ENCODE measurements around the gene CYP4Z1.
"Not testable (repeated sequence)": the region's sequence is repeated elsewhere in the genome, so short reads cannot be mapped to it uniquely, and the experiment has no call there.

CYP4Z1 gene, protein sequence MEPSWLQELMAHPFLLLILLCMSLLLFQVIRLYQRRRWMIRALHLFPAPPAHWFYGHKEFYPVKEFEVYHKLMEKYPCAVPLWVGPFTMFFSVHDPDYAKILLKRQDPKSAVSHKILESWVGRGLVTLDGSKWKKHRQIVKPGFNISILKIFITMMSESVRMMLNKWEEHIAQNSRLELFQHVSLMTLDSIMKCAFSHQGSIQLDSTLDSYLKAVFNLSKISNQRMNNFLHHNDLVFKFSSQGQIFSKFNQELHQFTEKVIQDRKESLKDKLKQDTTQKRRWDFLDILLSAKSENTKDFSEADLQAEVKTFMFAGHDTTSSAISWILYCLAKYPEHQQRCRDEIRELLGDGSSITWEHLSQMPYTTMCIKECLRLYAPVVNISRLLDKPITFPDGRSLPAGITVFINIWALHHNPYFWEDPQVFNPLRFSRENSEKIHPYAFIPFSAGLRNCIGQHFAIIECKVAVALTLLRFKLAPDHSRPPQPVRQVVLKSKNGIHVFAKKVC

DNA sequence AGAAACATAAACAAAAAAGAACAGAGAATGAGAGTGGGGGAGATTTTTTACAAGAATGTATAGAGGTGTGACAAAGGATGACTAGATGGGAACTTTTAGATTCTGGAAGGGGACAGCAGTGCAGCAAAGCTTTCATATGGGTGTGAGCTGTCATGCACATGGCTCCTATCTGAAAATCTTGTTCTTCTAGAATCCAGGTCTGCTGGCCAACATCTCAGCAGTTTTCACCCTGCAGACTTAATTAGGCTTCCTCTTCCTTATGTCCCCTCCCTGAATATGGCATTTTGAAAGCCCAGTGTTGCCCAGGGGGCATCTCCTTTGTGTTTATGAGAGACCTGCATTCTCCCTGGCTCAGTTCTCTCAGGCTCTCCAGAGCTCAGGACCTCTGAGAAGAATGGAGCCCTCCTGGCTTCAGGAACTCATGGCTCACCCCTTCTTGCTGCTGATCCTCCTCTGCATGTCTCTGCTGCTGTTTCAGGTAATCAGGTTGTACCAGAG, at the start of gene CYP4Z1:
TSS of gene CYP4Z1 (plus strand) at position 135 of the 498 bp plus-strand sequence. CDS start at position 395, 260 bp downstream.
- Mint-ChIP-seq H3K4me1 (no peaks in the 10 kb centered on the region), H3K27ac (no peak within 1 kb of the TSS), H3K36me3 (no peaks in the 10 kb centered on the region), H3K9me3 (no peaks in the 10 kb centered on the region), H3K4me3 (no peak within 1 kb of the TSS)
- DNase-seq (ENCODE audit: low spot score in 2 of 2), result no peak
- no peak for ATAC-seq

DNA sequence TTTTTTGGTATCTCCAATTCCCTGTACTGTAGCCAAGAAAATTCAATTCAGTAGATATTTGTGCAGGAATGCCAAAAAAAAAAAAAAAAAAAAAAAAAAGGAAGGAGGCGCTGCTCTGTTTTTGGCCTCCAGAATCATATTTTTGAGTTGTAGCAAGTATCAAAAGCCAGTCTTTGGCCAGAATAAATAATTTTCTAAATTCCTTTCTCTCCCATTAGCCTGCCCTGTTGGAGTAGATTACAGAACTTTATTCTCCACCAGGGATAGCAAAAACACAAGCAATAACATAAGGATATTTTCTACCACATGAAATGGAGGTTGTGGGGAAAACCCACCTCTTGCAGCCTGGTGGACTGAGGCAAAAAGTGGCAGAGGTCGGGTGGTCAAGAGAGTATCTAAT, 46.0 kb upstream of the CYP4Z1 start:
- Mint-ChIP-seq H3K27ac (no peak overlapping the region), H3K4me1 (no peaks in the 10 kb centered on the region), H3K36me3 (no peaks in the 10 kb centered on the region), H3K4me3 (no peak overlapping the region), H3K9me3 (no peaks in the 10 kb centered on the region)
- no peak for DNase-seq (ENCODE audit: low spot score in 2 of 2)
- ATAC-seq, result no peak

DNA sequence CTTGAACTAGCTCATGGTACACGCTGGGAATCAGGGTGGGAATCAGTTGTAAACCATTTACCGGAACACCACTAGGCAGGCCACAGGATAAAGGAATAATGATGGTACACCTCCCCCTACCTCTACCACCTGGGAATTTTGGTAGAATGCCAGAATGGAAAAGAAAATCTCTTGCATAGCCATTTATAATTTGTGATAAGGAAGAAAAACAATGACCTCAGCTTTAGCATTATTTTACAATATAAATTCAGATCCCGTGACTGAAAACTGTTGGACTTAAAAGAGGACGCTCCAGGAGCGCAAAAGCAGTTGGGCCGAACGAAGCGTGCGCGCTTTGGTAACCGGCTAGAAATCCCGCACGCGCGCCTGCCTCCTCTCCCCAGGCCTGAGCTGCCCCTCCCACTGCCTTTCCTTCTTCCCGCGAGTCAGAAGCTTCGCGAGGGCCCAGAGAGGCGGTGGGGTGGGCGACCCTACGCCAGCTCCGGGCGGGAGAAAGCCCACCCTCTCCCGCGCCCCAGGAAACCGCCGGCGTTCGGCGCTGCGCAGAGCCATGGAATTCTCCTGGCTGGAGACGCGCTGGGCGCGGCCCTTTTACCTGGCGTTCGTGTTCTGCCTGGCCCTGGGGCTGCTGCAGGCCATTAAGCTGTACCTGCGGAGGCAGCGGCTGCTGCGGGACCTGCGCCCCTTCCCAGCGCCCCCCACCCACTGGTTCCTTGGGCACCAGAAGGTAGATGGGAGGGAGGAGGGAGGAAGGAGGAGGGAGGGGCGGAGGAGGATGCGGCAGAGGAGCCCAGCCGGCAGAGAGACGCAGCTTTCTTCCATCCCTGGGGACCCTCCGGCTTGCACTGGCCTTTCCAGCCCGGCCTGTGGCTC, 43.5 kb upstream of the CYP4Z1 start, which contains the start of gene CYP4X1:
TSS of gene CYP4X1 (plus strand) at position 402 of the 873 bp plus-strand sequence. CDS start at position 551, 149 bp downstream.
- DNase-seq (ENCODE audit: low spot score in 2 of 2), result no peak
- ATAC-seq, result no peak
- Mint-ChIP-seq H3K27ac (no peak within 1 kb of the TSS), H3K36me3 (no peaks in the 10 kb centered on the region), H3K4me3 (no peak within 1 kb of the TSS), H3K9me3 (no peaks in the 10 kb centered on the region), H3K4me1 (no peaks in the 10 kb centered on the region)

DNA sequence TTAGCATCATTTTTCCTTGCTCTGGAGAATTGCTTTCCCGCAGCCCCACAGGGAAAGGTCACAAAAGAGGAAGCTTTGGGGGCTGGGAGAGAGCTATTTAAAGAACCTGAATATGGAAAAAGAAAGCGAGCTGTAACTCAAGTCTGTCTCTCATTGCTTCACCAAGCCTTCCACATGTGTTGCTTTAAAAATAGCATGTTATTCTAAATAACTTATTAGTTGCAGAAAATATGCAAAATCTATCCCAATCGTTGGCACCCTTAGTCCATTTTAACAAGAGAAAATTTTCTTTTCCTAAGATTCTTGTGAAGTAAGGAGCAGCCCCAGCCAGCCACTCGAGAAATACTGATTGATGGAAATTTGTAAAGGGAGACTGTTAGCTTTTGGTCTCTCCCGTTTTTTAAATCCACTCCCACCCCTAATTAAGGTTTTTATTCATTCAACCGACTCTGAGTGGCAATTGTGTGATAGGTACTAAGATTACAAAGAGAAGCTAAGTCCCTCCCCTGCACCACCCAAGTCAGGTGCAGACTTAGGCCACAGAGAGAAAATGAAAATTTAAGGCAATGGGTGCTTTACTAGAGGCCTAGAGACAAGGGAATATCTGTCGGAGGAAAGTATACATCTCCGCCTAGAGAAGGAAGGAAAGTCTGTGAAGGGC, 42.8 kb upstream of the CYP4Z1 start:
- ATAC-seq (no peak), DNase-seq (ENCODE audit: low spot score in 2 of 2) (no peak)
- Mint-ChIP-seq H3K27ac (no peak overlapping the region), H3K4me1 (no peaks in the 10 kb centered on the region), H3K9me3 (no peaks in the 10 kb centered on the region), H3K36me3 (no peaks in the 10 kb centered on the region), H3K4me3 (no peak overlapping the region)

DNA sequence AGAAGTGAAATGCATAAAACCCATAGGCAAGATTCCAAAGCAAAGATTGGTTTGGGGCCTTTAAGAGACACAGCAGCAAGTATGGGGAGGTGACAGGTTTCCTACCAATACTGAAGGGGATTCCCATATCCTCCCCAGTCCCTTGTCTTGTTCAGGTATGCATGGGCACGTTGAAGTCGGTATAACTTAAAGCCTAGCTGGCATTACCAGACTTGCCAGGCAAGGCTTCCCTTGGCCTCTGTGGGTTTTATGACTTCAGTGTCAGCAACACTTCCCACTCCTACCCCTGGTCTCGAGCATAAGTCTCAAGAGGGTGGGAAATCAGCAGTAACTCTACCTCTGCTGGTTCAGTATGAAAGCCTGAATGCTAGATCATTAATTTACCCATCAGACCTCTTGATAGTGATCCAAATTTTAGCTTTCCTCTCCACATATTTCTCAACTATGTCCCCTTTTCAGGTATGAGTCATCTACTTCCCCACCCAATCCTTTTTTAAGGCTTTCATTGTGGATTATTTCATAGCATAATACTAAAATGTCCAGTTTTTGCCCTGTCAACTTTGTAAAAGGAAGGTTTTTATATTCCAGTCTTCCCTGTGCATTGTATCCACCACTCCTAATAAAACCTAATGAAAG, 36.7 kb upstream of the CYP4Z1 start:
- no peaks in the 10 kb centered on the region for H3K4me1 Mint-ChIP-seq
- no peak overlapping the region for H3K27ac Mint-ChIP-seq
- H3K9me3 Mint-ChIP-seq, result no peaks in the 10 kb centered on the region
- DNase-seq (ENCODE audit: low spot score in 2 of 2) (no peak), ATAC-seq (no peak)
- H3K4me3 Mint-ChIP-seq, result no peak overlapping the region
- H3K36me3 Mint-ChIP-seq, result no peaks in the 10 kb centered on the region

DNA sequence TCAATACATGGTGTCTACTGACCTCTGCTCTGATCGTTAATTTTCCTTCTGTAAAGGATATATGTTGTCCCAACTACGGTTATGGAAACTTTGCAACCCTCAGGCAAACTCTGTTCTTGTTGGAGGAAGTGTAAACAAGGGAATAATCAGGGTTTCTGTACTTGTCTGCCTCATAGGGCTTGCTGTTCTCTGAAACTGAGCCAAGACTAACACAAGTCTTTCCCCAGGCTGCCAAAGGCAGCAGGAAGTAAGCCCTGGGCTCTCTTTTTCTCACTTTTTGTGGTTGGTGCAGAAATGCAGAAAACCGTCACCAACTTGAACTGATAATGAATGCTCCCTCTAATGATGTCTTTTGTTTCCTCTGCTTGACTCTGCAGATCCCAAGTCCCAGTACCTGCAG, 36.0 kb upstream of the CYP4Z1 start:
- Mint-ChIP-seq H3K4me1 (no peaks in the 10 kb centered on the region), H3K4me3 (no peak overlapping the region), H3K9me3 (no peaks in the 10 kb centered on the region), H3K36me3 (no peaks in the 10 kb centered on the region), H3K27ac (no peak overlapping the region)
- DNase-seq (ENCODE audit: low spot score in 2 of 2), result no peak
- ATAC-seq, result no peak

DNA sequence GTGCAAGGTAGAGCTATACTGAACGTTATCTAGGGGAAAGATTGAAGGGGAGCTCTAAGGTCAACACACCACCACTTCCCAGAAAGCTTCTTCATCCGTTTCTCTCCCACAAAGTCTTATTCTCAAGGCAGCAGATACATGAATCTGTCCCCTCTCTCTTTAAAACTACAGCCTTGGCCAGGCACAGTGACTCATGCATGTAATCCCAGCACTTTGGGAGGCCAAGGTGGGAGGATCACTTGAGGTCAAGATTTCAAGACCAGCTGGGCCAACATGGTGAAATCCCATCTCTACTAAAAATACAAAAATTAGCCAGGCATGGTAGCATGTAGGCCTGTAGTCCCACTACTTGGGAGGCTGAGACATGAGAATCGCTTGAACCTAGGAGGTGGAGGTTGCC, 35.4 kb upstream of the CYP4Z1 start:
- Mint-ChIP-seq H3K27ac (no peak overlapping the region), H3K4me3 (no peak overlapping the region), H3K36me3 (no peaks in the 10 kb centered on the region), H3K9me3 (no peaks in the 10 kb centered on the region), H3K4me1 (no peaks in the 10 kb centered on the region)
- ATAC-seq (no peak), DNase-seq (ENCODE audit: low spot score in 2 of 2) (no peak)

DNA sequence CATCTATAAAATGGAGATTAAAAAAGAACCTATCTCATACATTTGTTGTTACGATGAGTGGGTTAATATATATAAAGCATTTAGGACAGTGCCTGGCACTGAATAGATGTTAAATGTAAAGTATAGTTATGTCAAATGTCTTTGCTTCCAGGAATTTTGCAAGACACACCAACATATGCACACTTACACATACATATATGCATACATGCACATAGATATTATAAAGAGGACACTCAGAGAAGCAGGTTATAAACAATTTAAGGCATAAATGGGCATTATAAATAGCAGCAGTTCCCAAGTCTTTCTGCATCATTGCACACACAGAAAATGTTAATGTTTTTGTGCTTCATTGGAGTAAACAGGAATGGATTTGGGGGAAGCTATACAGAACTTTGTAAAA, 30.3 kb upstream of the CYP4Z1 start:
- H3K36me3 Mint-ChIP-seq, result no peaks in the 10 kb centered on the region
- ATAC-seq, result no peak
- H3K27ac Mint-ChIP-seq, result no peak overlapping the region
- H3K4me1 Mint-ChIP-seq, result no peaks in the 10 kb centered on the region
- H3K9me3 Mint-ChIP-seq, result no peaks in the 10 kb centered on the region
- DNase-seq (ENCODE audit: low spot score in 2 of 2), result no peak
- H3K4me3 Mint-ChIP-seq, result no peak overlapping the region

DNA sequence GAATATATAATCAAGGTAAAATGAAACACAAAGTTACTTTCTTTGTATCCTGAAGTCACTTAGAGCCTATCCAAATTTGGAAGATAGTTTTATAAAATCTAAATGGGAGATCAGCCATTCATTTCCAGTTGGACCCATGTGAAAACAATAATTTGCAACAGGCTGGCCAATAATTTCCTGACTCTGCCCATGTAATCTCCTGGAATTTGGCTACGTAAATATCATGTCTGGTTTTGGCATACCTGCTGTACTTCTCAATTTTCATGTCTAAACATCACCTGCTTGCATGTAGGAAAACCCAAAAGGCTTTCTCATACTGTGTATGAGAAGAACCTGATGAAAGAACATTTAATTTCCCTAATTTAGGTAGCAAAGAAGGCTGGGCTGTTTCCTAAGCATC, 7.7 kb upstream of the CYP4Z1 start:
- no peak for DNase-seq (ENCODE audit: low spot score in 2 of 2)
- Mint-ChIP-seq H3K9me3 (peaks cover 7% of the 10 kb centered on the region), H3K36me3 (no peaks in the 10 kb centered on the region), H3K4me3 (no peak overlapping the region), H3K27ac (no peak overlapping the region), H3K4me1 (no peaks in the 10 kb centered on the region)
- ATAC-seq, result no peak

DNA sequence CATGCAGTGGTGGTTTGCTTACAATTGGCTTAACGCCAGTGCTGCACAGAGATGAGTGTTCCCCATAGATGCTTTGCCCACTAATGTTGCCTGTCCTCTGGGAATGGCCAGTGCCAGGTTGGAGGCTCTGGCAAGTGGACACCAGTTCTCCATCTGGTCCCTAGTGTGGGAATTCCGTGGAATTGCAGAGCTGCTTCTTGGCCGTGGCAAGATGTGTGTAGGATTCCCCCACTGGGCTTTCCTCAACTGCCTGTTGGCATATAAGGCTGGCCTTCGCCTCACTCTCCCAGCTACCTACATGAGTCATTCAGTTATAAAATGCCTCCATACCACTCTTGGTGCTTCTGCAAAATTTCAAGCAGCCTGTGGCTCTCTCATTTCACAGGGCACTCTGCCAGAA, 2.0 kb downstream of the CYP4Z1 start:
- H3K36me3 Mint-ChIP-seq; H3K27ac Mint-ChIP-seq; H3K4me1 Mint-ChIP-seq; H3K9me3 Mint-ChIP-seq; H3K4me3 Mint-ChIP-seq; DNase-seq (ENCODE audit: low spot score in 2 of 2): not testable (repeated sequence)
- ATAC-seq, result peak; percentile 26

DNA sequence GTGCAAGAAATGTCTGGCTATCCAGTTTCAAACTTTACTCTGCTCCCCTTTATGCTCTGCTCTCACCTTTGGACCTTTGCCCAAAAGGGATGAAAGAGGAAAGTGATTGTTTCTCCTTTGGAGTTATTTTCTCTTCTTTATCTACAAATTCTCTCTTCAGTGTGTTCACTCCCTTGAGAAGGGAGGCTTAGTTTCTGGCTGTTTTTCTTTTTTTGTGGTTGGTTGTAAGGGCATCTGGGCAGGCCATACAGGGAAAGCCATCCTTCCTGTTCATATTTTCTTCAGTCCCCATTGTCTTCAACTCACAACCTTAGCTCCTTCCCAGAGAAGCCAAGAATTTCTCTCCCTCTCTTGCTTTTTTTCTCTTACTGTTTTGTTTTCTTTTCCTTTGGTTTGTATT, 2.5 kb downstream of the CYP4Z1 start:
- not testable (repeated sequence) for H3K27ac Mint-ChIP-seq; H3K36me3 Mint-ChIP-seq; H3K4me3 Mint-ChIP-seq; ATAC-seq; H3K4me1 Mint-ChIP-seq; H3K9me3 Mint-ChIP-seq; DNase-seq (ENCODE audit: low spot score in 2 of 2)

DNA sequence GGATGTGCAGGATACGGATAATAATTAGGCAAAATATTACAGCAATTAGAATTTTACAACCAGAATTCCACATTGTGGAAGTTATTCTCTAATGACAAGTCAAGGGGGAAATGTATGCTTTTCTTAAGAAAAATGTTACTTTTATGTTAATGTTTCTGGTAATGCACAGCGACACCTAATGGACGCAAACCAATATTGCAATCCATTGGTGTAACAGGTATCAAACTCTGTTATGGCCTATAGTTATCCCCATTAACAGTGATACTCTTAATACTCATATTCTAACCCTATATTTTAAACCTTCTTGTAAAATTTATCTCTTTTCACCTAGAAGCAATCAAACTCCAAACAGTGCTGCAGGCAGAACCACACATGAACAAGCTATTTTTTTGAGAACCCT, 22.3 kb downstream of the CYP4Z1 start:
- not testable (repeated sequence) for H3K4me1 Mint-ChIP-seq, H3K4me3 Mint-ChIP-seq, H3K36me3 Mint-ChIP-seq, ATAC-seq, H3K9me3 Mint-ChIP-seq, H3K27ac Mint-ChIP-seq
- peak in 1 of 2 donors; percentile 5 for DNase-seq (ENCODE audit: low spot score in 2 of 2)

DNA sequence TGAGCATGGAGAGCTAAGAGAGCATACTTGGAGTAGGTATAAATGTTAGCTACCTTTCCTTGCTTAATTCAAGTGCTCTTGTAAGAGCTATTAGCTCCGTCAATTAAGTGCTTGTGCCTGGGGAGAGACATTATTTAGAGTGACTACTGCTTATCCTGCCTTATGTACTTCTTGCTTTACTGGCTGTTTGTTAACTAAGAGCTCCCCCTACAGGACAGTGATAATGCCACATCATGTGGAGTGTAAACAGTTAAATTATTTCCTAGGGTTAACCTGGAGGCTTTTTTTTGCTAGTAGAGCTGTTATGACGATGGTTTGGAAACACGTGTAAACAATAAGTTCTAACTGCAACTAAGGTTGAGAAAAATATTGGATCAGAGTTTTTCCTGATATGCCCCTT, 24.4 kb downstream of the CYP4Z1 start:
- H3K36me3 Mint-ChIP-seq; H3K27ac Mint-ChIP-seq; H3K4me1 Mint-ChIP-seq; H3K4me3 Mint-ChIP-seq; DNase-seq (ENCODE audit: low spot score in 2 of 2); ATAC-seq; H3K9me3 Mint-ChIP-seq: not testable (repeated sequence)

DNA sequence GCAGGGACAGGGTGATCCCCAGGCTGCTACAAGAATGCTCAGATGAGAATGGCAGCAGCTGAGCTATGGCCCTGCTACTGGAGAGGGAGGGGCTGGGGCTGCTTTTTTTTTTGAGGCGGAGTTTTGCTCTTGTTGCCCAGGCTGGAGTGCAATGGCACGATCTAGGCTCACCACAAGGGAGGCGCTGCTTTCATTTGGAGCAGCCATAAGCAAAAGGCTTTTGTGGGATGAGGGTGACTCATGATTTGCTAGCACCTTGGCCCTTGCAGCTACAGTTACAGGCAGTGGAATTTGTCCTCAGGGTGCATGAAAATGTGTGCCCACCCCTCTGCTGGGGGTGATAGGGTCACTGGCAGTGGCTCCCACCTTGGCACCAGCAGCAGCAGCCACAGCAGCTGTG, 37.8 kb downstream of the CYP4Z1 start:
- H3K27ac Mint-ChIP-seq, result no peak overlapping the region
- H3K36me3 Mint-ChIP-seq, result no peaks in the 10 kb centered on the region
- ATAC-seq, result no peak
- peaks cover 13% of the 10 kb centered on the region for H3K9me3 Mint-ChIP-seq
- H3K4me1 Mint-ChIP-seq, result no peaks in the 10 kb centered on the region
- no peak overlapping the region for H3K4me3 Mint-ChIP-seq
- no peak for DNase-seq (ENCODE audit: low spot score in 2 of 2)

DNA sequence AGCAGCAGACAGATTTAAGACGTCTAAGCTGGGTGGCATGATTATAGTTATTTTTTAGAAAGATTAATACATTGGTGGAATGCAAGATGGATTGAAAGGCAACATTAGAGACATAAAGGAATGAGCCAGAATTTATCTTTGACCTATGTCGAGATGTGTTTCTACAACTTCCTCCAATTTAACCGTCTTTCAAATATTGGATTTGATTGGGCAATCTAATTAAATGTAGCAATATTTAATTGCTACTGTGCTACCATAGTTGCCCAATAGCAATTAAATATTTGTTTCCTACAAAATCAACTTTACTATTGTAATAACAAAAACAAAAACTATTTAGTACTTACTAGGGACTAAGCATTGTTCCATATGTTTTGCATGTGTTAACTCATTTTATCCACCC, 39.8 kb downstream of the CYP4Z1 start:
- no peak for ATAC-seq
- no peak overlapping the region for H3K4me3 Mint-ChIP-seq
- no peak for DNase-seq (ENCODE audit: low spot score in 2 of 2)

More for the DNA sequence above, 39.8 kb downstream of the CYP4Z1 start:
- Mint-ChIP-seq H3K4me1 (no peaks in the 10 kb centered on the region), H3K9me3 (peaks cover 10% of the 10 kb centered on the region), H3K36me3 (no peaks in the 10 kb centered on the region), H3K27ac (no peak overlapping the region)

Data from stimulated activated effector memory CD8-positive, alpha-beta T cell treated with anti-CD3 and anti-CD28 coated beads, Interleukin-12 subunit alpha, Interleukin-12 subunit beta, amount 100 ng/mL, for 72 hours (primary cell).